NCI-H82 (cell line): ENCODE results near the gene ASCC1.
A peak's percentile ranks its signal among the peaks of the same experiment; 100 is the strongest.
"Not testable (repeated sequence)": the region's sequence is repeated elsewhere in the genome, so short reads cannot be mapped to it uniquely, and the experiment has no call there.

Experiments used
- DNase-seq: peaks from one replicate; lab custom pipeline; 2025; lab: John Stamatoyannopoulos, UW

Gene ASCC1

DNA sequence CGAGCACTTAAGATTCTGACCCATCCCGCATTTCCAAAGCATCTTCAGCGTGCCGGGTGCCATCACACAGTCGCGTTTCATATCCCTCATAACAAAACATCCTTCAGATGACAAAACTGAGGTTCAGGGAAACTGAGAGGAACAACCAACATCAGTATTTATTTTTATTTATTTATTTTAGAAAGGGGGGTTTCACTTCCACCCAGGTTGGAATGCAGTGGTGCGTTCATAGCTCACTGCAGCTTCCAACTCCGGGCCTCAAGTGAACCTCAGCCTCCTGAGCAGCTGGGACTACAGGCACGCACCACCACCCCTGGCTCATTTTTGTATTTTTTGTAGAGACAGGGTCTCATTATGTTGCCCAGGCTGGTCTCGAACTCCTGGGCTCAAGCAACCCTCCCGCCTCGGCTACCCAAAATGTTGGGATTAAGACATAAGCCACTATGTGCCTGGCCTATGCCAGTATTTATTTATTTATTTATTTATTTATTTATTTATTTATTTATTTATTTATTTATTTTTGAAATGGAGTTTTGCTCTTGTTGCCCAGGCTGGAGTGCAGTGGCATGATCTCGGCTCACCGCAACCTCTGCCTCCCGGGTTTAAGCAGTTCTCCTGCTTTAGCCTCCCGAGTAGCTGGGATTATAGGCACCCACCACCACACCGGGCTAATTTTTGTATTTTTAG is 33.2 kb upstream of the ASCC1 start:
- DNase-seq = not testable (repeated sequence)

DNA sequence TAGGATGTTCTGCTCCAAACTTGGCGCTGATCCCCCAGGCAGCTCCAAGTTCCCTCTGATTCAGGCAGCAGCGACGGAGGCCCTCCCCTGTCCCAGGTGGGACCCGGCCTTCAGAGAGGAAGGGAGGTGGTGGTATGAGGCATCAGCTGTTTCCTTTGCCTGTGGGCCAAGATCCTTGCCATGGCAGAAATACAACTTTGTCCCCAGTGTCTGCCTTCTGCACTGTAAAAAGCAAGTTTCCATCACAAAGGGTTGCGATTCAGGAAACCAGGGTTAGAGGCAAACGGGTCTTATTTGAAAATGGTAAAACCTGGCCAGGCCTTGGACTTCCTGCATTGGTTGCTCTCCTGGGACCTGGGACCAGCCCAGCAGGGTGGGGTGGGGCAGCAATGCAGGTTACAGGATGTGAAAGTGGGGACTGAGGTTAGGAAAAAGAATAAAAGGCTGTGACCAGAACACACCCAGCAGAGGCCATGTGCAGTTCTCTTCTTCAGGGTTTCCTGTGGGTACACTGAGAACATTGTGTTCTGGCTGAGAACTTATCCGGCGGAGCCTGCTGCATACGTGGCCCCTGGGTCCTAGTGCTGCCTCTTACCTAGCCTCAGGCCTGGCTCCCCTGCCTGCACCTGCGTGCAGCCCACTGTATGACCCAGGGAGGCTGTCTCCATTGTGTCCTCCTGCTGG is 32.5 kb upstream of the ASCC1 start:
- no peak for DNase-seq

DNA sequence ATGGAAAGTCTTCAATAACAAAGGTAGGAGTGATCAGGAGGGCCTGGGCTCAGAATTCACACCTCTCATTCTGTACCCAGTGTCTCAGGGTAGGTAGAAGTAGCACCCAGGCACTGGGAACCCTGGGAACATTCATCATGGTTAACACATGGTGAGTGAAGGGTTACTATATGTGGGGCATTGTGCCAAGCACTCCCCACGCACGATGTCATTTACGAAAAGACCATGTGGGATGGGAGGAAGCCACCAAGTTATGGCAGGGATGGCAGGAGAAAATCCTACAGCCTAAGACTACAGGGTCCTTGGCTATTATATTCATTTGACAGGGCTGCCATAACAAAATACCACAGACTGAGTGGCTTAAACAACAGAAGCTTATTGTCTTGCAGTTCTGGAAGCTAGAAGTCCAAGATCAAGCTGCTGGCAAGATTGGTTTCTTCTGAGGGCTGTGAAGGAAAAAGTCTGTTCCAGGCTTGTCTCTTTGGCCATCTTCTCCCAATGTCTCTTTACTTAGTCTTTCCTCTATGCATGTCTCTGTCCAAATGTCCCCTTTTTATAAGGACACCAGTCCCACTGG is 30.0 kb upstream of the ASCC1 start:
- DNase-seq = no peak

DNA sequence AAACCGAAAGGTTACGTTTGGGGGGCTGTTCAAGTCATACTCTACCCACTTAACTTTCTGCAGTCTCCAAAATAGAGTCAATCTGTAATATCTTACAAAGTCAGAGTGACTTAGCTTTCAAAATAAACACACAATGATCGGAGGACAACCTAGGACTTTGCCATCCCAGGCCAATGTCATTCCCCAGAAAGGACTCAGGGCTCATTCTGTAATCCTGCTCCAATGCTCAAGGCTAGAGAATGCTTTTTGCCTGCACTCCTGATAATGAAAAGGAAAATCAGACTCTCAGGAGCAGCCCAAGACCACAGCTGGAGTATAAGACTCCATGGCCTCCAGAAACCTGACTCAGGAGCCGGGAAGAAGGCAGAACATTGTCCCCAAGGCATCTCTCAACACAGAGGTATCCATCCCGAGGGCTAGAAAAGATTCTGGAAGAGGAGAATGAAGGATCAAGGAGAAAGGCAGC is 28.5 kb upstream of the ASCC1 start:
- peak; percentile 52 for DNase-seq

DNA sequence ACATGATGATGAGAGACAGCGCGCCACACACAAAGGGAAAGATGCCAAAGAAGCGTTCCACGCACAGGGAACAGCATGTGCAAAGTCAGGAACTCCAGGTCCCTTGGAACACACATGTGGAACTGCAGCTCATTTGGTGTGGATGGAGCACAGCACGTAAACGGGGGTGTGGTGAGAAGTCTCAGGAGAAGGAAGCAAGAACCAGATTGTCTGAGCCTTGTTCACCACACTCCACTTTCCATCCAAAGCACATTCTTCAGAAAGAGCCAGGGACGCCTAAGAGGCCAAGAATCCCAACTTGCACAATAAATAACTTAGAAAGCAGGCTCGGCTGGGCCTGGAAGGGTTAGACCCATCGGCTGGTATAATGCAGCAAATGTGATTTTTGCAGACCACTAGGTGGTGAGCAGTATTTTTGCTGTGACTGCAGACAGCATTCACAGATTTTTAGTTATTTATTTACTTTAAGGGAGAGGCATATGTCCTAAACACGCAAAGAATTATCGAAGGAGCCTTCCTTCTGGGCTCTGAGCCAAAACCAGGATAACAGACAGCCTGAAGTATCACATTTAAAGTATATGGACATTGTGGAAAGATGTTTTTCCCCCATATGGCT is 27.9 kb upstream of the ASCC1 start:
- peak; percentile 64 for DNase-seq

DNA sequence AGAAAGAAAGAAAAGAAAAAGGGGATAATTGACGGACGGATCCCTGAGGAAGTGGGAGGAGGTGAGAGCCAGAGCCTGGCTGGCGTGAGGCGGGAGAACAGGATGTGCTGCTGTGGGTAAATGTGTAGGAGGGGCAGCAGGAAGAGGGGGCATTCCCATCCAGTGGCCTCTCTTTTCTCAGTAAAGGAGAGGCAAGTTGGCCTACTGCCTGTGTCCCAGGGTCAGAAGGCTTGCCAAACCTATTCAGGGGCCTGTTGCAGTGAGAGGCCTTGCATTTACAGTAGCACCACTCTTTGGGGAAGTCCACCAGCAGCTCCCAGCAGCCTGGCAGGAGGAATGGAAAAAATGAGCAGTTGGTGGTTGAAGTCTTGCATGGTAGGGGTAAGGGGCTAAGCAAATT is 26.6 kb upstream of the ASCC1 start:
- no peak for DNase-seq

DNA sequence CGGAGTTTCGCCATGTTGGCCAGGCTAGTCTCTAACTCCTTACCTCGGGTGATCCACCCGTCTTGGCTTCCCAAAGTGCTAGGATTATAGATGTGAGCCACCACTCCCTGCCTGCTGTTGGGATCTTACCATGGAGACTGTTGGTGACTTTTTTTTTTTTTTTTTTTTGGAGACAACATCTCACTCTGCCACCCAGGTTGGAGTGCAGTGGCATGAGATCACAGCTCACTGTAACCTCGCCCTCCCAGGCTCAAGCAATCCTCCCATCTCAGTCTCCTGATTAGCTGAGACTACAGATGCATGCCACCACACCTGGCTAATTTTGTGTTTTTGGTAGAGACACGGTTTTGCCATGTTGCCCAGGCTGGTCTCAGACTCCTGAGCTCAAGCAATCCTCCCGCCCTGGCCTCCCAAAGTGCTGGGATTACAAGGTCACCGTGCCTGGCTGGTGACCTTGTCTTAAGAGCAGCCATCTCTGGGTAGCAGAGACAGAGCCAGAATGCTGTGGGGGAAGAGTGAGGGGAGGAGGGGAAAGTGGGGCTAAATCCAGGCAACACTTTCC is 25.7 kb upstream of the ASCC1 start:
- DNase-seq = no peak

DNA sequence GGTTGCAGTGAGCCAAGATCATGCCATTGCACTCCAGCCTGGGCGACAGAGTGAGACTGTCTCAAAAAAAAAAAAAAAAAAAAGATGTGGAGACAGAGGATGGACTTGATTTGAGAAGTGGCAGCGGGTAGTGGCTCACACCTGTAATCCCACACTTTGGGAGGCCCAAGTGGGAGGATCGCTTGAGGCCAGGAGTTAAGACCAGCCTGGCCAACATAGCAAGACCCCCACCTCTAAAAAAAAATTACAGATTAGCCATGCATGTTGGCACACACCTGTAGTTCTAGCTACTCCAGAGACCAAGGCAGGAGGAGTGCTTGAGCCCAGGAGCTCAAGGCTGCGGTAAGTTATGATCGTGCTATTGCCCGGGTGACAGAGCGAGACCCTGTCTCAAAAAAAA is 24.3 kb upstream of the ASCC1 start:
- no peak for DNase-seq

DNA sequence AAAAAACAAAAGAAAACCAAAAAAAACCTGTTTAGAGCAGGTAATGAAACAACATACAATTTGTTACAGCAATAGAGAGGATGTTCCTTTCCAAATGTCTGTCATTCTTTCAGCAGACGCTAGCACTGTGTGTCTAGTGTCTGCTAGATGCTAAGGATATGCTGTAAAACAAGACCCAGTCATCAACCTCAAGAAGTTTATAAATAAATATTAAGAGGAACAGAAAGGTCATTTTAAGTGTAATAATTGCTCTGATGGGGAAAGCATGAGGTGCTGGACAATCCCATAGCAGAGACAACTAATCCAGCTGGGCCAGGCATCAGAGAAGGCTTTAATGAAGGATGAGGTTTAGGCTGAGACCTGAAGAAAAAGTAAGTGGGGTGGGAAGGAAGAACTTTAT is 23.3 kb upstream of the ASCC1 start:
- no peak for DNase-seq

DNA sequence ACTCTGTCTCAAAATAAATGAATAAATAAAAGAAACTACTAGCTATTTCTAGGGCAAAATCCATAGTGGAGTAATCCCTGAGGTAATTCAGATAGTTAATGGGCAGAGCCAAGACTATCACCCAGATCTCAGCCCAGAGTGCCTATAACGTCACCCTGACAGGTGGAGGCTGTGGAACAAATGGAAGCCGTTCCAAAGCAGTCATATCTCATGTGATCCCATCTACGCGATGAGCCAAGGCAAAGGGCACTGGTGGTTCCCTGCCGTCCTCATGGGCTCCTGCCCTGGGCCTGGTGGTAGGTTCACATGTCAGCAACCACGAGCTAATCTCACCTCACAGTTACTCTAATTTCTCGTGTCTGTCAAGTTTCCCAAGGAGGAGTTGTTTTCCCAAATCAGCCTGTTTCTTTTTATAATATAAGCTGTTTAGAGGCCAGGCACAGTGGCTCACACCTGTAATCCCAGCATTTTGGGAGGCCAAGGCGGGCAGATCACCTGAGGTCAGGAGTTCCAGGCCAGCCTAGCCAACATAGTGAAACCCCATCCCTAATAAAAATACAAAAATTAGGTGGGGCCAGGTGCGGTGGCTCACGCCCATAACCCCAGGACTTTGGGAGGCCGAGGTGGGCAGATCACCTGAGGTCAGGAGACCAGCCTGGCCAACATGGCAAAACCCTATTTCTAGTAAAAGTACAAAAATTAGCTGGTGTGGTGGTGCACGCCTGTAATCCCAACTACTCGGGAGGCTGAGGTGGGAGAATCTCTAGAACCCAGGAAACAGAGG is 22.5 kb upstream of the ASCC1 start:
- DNase-seq = no peak

DNA sequence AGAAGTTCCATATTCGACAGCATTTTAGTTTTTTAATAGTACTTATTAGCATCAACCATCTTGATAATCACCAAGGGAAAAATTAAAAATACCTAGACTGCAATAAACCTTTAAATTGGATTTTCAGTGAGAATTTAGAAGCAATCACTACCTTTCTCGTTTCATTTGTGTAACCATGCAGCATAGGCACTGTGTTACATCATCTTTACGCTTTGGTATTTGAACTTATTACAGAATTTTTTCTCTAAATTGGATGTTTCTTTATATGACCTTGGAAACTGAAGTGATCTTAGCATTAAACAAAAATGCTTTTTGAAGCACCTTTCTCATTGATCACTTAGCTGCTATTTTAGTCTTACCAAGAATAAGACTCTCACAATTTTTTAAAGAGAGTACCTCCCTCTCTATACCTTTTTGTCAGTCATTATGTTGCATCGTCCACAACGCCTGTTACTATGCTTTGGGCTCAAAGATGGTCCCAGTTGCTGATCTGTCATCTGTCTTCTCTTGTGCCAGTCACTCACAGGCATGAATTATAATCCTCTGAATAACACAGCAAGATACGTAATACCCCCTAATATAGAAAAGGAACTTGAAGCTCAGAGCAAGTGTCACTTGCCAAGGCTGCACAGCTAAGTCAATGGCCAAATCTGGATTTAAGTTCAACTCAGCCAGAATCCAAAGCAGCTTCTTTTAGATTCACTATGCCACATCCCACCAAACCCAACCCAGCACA is 19.6 kb upstream of the ASCC1 start:
- no peak for DNase-seq

DNA sequence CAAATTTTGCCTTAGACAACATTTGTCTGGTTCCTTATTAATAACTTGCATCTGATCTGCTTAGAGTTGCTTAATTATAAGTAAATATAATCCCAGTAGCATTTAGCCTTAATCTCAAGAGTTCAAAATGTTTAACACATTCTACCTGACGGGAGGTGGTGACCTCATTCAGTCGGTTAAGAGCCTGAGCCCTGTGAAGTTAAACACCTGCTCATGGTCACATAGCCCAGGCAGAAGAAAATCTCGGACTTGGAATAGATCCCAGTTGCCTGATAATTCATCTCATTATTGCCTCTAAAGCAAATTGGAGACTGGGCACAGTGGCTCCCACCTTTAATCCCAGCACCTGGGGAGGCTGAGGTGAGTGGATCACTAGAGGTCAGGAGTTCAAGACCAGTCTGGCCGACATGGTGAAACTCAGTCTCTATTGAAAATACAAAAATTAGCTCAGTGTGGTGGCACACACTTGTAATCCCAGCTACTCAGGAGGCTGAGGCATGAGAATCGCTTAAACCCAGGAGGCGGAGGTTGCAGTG is 18.6 kb upstream of the ASCC1 start:
- DNase-seq = peak; percentile 39

DNA sequence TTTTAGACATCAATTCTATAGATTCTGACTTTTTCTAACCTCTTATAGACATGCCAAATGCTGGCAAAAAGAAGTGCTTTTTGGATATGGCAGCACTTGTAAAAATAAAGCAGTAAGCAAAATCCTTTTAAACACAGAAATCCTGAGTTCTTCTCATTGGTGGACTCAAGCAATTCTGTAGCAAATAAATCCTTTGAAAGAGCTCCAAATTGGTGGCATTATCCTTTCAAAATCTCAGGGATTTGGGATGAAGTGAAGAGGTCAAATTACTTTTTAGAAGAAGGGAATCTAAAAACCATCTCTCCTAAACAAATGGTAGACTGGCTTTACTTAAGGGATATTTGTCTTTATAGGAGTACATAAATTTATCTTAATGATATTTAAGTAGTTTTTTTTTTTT is 17.5 kb upstream of the ASCC1 start:
- no peak for DNase-seq

DNA sequence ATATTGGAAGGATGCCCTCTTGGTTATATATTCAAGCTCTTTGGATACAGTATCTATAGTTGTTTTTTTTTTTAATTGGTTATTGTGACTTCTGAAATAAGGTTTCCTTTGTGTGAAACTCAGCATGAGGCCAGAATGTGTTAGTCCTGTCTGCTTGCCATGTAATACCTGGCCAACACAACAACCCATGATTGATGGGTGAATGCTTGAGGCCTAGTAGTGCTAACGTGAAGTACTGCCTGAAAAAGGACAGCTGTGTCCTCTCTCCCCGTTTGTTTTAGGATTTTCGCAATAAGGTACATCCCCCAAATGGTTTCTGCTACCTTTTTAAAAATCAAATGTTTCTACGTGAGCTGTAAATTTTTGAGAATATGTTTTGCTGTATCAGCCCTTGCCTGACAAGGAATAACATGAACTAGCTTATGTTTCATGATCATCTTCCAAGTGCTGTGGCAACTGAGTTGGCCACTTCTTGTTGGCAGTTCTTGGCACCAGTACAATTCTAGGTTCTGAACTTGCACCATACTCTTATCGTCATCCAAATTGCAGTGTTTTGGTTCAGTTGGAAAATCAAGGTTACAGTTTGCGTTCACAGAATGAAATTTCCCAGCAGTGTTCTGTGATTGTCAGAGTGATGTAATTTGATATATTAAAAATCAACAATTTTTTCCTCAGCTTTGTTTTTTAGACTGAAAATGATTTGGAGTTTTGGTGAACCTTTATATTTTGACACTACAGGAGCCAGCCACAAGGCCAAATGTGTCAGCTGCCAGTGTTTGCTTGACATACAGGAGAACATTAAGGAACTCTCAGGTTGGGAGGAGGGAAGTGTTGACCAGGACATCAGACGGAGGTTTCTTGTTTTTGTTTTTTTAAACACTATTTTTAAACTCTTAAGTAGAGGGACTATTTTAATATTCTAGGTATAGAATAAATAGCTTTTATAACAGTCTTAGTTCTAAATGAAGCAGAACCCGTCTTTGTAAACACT is 13.5 kb upstream of the ASCC1 start:
- DNase-seq = no peak

DNA sequence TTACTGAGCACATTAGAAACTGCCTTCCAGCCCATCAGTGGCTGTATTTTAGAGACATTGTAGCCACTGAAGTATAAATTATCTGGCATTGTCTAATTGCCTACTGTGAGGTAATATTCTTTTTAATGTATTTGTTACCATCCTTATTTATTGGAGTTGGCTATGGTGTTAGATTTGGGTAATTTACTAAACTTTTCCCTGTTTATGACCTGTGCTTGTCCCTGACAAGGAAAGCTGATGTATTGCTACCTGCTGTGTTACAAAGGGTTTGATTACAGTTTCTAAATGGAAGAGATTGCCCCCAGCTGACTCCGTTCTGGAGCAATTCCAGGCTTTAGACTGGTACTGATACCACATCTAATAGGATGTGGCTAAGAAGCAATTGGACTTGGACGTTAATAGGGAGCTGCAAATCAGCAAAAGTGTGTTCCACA is 12.3 kb upstream of the ASCC1 start:
- peak; percentile 42 for DNase-seq

DNA sequence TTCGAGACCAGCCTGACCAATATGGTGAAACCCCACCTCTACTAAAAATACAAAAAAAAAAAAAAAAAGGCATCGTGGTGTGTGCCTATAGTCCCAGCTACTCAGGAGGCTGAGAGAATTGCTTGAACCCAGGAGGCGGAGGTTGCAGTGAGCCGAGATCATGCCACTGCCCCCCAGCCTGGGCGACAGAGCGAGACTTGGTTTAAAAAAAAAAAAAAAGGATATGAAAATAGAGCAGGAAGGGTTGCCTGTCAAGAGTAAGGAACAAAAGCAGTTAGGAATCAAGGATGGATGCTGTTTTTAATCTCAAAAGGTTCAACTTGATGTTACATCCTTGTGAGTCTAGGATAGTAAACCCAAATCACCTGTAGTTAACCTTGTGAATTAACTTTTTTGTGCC is 11.8 kb upstream of the ASCC1 start:
- no peak for DNase-seq

DNA sequence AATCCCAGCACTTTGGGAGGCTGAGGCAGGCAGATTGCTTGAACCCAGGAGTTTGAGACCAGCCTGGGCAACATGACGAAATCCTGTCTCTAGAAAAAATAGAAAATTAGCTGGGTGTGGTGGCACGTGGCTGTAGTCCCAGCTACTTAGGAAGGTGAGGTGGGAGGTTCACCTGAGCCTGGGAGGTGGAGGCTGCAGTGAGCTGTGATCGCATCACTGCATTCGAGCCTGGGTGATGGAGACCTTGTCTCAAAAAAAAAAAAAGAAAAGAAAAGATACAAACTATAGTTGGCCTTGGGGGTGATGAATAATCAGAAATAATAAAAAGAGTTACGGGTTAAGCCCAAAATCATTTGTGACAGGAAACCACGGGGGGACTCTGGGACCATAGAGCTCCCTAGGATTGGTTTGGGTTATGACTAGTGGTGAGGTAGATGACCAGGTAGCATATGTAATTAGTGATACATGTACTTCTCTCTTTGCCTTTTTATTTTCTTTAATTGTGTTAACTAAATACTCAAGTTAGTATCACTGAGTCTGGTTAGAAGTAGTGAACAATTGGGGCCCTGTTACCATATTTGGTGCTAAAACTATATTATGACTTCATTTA is 10.4 kb upstream of the ASCC1 start:
- no peak for DNase-seq

DNA sequence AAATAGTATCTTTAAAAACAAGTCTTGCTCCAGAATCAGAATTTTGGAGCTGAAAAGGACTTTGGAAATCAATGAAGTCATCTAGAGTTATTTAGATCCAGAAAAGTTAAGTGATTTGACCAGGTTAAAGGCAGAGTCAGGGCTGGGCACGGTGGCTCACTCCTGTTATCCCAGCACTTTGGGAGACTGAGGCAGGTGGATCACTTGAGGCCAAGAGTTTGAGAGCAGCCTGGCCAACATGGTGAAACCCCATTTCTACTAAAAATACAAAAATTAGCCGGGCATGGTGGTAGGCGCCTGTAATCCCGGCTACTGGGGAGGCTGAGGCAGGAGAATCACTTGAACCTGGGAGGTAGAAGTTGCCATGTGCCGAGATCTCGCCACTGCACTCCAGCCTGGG is 8.1 kb upstream of the ASCC1 start:
- not testable (repeated sequence) for DNase-seq

DNA sequence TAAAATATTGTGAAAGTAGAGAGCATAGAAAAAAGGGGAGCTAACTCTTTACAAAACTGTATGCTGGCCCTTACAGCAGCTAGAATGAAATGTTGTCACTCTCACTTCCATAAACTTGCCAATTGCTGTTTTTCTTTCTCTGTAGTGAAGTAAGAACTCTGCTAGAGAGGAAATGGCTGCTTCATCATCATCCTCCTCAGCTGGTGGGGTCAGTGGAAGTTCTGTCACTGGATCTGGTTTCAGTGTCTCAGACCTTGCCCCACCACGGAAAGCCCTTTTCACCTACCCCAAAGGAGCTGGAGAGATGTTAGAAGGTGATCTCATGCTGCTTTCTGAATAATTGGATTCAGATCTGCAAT is 7.6 kb upstream of the ASCC1 start:
- DNase-seq = peak; percentile 16
